ENCODE results near the gene OR6A2.
"Not testable (repeated sequence)": the region's sequence is repeated elsewhere in the genome, so short reads cannot be mapped to it uniquely, and the experiment has no call there.

OR6A2 gene

DNA sequence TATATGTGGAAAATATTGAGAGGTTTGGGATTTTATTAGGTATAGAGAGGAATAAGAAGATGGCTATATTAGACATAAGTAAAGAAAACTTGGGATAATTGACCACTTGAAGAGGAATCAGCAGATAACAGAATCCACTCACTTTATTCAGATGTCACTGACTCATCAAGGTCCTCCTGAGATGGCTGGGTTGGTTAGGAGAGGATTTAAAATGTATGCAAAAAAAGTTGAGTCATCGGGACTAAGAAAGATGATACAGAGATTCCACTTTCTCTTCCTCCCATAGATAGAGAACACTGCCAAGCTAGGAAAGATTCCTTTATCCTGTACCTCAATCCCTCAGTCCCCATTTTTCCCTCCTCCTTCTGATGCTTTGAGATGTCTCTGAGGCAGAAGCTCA lies at the start of gene OR6A2:
OR6A2 (minus strand) TSS at position 288 of the 400 bp plus-strand sequence. CDS start 3,981 bp downstream, outside the sequence.
- DNase-seq, result no peak

DNA sequence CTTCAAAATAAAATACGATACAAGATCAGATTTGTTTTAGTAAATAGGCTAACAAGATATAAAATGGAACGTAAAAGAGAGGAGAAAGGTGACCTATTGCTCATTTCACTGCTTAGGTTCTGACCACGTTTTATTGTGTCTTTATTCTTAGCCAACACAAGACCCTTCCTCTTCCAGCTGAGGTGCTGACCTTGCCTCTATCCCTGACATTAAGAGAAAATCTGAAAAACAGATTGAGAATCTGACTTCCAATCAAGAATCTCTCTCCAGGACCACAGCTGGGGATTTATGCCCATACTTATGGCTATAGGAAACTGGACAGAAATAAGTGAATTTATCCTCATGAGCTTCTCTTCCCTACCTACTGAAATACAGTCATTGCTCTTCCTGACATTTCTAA lies 45.9 kb upstream of the OR6A2 start, which contains the start of gene OR10A5:
OR10A5 (plus strand) TSS at position 301 of the 400 bp plus-strand sequence; CDS start at position 301, 0 bp downstream.
- no peak for DNase-seq

DNA sequence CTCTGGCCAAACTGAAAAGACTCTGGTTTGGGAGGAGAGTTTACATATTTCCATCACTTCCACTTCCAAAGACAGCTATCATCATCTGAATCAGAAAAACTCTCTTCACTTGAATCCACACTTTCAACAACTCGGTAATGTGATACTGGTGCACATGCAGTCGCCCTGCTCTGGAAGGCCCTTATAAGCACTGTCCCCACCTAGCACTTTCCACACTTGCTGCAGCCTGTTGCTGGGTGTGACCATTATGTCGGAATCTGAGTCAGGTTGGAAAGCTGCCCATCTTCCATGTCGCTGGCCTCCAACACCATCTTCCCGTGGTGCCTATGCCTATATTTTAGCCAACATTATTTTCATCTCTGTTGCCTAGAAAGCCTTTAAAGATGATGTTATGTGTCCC lies 44.9 kb upstream of the OR6A2 start:
- DNase-seq, result no peak

DNA sequence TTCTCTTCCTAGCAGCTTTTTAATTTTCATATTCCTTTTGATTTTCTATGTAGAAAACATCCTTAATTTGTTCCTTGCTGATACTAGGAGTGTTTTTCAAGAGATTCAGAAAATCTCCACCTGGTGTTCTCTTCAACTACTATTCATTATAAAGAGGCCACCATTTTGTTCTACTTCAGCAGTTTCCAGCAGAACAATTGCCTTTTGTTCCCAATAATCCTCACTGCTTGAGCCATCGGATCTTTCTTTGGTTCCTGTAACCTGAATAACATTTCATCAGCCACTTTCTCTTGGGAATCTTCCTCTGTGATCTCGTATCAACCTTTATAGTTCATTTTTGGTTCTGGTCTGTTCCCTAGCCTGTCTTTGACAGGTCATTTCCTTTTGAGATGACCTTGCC lies 44.2 kb upstream of the OR6A2 start:
- no peak for DNase-seq

DNA sequence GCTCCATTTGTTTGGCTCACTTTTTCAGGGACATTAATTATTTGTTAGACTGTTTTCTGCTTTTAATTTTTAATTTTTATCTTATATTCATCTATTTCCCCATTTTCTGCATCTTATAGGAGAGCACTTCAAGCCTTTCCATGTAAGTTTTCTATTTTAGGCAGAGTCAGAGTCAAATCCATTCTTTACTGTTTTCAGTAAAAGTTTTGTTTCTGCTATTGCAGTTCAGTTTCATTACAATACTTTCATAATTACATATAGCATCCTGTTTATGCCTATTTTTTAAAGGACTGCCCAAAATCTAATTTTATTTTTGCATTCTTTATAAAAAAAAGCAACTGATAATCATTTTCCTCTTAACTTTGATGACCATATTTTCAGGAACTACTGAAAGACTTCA lies 42.2 kb upstream of the OR6A2 start:
- DNase-seq, result no peak

DNA sequence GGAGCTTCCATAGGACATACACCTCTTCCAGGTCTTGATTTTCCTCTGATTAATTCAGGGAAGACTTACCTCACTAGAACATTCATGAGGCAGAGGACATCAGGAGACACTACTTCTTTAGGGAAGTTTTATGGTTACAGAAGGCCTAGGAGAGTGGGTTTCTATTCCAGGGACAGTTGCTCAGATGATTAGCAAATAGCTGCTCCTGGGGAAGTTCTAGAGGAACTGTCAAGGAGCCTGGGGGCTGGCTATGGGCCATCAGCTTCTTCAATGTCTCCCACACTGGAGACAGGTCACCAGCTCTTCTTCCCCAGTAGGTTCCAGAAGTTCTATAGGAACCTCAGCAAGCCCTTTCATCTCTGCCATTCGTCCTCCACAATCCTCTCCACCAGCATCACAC lies 34.5 kb upstream of the OR6A2 start:
- DNase-seq, result no peak

DNA sequence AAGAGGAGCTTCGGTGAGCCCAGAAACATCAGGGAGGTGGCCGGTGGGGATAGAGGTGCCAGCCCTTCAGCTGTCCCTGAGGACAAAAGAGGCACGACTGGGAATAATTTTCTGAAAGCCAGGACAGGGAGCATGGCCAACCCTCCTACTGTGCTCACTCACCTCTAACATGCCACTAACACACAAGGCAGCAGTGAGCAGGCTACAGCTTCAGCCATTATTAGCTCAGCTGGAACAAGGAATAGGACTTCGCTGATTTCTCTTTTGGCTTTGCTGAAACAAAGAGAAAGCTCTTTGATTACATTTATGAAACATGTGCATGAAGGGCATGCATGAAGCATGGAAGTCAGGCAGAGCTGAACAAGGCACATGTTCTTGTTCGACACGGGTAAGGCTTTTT lies 33.9 kb upstream of the OR6A2 start:
- DNase-seq, result no peak

DNA sequence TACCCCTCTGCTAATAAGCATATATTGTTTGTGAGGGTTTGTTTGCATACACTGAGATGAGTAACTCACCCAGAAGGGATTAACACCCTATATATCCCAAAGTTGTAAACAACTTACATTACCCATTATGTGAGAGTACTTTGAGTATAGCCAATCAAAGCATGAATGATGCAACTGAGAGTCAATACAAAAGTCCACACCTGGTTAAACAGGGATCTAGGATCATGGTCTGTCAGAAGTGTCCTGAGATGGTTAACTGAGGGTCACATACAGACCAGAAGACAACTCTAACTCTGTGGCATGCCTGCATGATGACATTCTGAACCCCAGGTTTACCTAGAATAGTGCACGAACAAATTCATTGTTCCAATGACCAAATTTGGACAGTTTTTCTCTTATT lies 28.6 kb upstream of the OR6A2 start:
- DNase-seq, result no peak

DNA sequence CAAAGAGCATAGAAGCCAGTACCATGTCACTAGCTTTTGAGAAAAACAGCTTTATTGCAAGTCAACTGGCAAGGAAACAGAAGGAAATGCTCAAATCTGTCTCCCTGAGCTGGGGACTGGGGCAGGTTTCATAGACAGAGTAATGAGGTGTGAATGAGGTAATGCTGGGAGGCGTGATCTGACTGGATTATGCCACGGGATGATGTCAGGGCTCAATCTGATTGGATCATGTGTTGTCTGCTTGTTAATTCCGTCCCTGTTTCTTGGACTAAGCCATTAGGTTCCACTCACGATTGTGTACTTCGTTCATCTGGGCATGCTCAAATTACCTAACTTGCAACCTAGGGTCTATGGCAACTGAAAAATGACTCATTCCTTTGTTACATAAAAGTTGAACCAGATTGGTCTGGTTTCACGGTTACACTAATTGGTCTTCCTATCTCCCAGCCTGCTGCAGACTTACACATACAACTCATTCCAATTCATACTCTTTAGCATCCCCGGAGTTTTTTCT lies 25.8 kb upstream of the OR6A2 start:
- no peak for DNase-seq

DNA sequence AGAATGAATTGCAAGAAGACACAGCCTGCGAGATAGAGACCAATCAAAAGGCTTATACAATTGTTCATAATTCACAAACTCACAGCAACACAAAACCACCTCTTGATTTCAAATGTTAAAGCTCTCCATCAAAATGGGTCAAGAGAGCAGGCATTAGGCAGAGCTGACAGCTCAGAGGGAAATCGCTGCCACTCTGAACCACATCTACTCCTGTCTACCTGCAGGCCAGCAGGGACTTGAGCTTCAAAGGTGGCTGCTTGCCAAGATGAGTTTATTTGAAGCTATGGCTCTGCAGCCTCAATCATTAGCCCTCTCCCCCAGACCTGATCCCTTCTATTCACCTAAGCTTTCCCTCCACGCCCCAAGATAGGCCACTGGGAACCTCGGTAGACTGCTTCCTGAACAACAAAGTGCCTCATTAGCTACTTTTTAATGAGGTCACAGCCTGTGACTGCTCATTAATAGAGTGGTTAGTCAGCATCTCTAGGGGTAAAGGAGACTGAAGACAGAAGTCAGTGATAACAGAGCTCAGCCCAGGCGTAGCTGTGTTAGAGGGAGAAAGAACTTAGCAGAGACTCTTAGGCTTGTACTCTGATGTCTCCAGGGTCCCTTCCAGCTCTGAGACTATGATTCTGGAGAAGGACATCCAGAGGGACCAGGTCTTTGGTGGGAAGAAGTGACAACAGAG lies 24.8 kb upstream of the OR6A2 start:
- DNase-seq, result no peak

DNA sequence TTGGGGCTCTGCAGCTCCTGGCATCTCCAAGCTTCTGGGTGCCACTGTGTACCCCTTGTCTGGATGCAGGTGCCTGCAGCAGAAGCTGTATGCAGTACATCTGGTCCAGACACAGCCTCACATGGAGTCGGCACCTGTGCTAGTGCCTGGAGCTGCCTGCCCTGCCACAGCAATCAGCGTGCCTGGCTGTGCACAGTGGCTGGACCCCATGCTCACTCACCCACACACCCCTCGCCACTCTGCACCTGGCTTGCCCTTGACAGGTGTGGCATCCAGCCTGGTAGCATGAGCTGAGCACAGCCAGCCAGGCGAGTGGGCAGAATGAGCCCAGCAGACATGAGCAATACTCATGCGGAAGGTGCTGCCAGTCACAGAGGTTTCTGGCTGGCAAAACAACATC lies 19.5 kb upstream of the OR6A2 start:
- DNase-seq, result no peak

DNA sequence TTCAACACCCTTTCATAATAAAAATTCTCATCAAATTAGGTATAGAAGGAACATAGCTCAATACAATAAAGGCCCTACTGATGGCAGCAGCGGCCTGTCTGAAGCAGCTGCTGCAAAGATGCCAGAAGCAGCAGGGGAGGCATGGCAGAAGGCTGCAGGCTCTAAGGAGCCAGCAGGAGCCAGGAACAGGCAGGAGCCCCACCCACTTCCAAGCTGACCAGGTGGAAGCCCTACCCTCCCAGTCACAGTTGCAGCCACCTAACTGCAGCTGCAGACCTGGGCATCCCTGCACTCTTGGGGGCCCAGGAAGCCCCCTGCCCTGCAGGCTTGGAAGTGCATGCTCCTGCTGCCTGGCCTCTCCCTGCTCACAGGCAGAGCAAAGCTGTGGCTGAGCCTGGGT lies 18.2 kb upstream of the OR6A2 start:
- DNase-seq, result no peak

DNA sequence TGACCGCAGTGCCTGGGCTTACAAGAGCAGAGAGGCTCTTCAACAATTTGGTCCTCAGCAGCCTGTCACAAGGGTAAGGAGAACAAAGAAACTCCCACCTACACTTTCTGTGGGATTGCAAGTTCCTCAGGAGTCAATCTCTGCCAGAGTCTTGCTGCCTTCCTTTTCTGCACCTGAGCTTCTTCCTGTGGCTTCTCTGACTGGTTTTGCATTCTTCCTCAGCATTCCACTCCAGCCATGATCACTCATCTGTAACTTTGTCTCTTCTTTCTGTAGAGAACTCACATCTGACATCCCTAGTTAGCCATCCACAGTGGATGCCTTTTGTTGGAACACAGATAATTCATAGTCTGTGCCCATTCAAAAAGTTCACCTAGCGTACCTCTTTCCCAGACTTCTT lies 14.2 kb upstream of the OR6A2 start:
- no peak for DNase-seq

DNA sequence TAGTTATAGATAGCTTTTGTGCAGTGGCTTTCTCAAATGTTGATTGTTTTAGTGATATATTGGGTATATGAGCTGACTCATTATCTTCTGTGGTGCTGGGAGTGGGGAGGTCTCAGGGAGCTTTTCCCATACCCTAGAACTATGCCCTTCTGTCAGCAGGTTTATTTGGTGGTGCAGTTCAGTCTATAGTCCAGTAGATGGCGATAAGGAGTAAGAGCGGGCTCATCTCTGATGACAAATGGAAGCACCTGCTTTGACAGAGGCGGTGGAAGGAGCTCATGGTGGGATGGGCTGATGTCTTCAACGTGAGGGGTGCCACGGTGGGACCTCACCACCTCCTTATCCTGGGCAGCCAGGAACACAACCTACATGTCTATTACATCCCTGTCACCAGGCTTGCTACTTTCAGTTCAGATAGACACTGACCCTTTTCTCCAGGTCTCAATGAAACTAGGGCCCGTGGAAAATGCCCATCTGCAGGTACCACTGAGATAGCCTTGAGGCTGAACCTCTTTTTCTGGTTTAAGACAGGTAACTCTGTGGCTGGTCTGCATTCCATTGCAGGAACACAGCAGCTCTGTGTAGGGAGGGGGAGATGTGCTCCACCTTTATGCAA lies 13.0 kb upstream of the OR6A2 start:
- DNase-seq, result peak in 1 of 2 donors; percentile 8

DNA sequence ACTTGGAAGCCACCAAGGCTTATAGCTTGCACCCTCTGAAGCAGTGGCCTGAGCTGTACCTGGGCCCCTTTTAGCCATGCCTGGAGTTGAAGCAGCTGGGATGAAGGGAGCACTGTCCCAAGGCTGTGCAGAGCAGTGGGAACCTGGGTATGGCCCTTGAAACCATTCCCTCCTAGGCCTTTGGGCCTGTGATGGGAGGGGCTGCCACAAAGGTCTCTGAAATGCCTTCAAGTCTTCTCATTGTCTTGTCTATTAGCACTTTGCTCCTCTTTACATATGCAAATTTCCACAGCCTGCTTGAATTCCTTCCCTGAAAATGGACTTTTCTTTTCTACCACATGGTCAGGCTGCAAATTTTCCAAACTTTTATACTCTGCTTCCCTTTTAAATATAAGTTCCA lies 1.6 kb upstream of the OR6A2 start:
- DNase-seq, result not testable (repeated sequence)

DNA sequence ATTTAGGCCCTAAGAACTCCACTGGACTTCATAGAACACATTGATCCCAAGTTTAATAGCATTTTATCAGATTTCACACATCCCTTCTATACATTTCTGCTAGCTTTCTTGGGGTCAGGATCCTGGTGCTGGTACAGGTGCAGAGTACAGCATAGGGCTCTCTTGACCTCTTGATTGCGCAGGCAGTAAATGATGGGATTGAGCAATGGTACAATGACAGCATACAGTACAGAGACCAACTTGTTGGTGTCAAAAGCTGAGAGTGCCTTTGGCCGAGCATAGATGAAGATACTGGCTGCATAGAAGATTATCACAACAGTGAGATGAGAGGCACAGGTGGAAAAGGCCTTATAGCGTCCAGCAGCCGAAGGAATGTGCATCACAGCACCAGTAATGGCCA lies 4.8 kb downstream of the OR6A2 start:
- no peak for DNase-seq

DNA sequence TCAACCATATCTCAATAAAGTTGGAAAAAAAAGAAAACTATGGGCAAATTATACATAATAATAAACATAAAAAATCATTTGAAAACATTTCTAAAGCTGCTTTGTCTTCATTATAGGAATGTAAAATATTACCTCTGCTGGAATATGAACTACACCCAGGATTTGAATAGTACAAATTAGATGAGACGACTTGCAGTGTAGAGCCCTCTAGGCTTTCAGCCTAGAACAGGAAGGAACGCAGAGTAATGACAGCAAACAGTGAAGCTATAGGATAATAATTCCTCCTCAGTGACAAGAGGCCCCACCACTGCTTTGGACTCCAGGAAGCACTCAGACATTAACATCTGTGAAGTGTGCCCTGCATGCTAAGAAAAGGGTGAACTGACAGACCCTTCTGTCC lies 8.9 kb downstream of the OR6A2 start:
- DNase-seq, result no peak

DNA sequence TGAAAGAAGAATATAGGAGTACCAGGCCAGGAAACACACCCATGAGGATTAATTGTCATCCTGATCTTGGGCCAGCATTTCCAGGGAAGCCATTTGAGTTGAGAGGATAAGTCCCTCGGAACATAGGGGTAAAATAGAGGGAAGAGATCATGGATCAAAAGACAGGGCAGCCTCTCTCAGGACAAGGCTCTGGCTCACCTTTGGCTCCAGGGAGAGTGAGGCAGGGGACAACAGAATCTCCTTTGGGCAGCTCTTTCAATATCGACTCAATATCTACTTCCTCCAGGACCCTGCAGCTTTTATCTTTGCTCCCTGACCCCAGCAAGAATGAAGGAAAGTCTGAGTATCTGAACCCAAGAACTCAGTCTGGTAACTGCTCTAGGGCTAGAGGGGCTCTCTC lies 16.8 kb downstream of the OR6A2 start, which contains the start of gene OR2AG1:
OR2AG1 (plus strand) TSS at position 301 of the 400 bp plus-strand sequence. CDS start 2,018 bp downstream, outside the sequence.
- DNase-seq, result no peak

DNA sequence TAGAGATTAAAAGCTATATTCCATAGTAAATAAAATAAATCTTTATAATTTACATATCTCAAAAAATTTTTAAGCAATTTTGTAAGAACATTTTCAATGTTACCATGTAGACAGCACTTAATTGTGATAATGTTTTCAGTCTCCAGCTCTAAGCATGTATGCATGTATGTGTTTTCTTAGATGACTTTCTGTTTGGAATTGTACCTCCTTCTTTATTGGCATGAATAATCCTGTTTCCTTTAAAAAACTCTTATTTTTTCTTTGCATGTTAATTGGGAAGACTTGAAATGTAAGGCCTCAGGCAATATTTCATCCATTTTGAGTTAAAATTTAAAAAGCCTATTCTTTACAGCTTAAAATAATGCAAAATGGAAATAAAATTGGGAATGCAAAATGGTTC lies 18.7 kb downstream of the OR6A2 start:
- no peak for DNase-seq

DNA sequence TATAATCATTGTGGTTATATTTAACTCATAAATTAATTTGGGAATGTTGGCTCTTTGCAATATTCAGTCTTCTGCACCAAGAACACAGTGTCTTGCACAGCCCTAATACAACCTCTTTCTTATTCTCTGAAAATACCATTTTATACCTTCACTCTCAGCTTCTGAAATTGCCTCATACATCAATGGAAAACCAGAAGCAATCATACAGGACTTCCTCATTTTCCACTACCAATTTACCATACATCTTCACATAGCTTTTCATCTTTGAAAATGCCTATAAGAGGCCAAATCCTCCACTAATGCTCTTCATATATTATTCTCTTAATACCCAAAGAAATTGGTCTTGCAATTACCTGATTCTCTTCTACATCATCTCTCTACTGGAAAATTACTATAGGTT lies 21.0 kb downstream of the OR6A2 start:
- no peak for DNase-seq

DNA sequence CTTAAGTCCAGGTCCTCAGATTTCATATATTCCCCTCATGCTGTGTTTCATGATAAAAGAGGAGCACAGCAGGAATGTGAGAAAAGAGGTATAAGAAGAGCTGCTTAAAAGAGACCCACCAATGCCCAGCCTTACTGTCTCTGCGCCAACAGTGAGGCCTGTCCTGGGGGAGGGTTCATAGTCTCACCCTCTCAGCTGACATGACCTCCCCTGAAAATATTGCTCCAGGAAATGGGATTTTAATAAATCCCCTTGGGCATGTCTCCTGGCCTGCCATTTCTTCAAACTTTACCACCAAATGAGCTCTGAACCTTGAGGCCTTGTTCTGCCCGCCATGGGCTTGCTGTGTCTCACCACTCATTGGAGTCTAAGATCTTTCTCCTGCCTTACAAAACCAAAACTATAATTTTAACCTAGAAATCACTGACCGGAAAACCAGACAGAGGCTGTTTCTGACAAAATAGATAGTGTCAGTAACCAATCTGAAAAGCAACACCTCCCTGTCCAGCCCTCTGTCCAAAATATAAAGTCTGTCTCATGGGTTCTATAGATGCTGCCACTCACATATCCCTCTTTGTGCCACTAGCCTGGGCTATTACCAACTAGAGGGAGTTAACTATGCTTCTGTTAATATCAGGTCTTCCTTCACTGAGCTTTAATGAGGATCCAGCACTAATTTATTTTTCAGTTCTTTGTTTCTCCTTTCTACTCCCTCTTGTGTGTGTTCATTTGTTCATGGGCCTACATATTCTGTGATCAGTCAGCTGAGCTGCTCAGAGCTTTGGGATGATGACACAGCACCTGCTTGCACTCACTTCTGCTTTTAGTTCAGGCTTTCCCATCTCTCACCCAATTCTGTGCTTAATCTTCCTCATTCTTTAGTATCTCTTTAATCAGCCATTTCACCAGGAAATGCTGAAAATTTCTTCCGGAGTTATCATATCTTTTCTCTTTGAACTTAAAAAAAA lies 27.3 kb downstream of the OR6A2 start, which contains the start of gene OR2AG2:
OR2AG2 (minus strand) TSS at position 51 of the 968 bp plus-strand sequence. CDS start 3,019 bp downstream, outside the sequence.
- DNase-seq, result no peak

DNA sequence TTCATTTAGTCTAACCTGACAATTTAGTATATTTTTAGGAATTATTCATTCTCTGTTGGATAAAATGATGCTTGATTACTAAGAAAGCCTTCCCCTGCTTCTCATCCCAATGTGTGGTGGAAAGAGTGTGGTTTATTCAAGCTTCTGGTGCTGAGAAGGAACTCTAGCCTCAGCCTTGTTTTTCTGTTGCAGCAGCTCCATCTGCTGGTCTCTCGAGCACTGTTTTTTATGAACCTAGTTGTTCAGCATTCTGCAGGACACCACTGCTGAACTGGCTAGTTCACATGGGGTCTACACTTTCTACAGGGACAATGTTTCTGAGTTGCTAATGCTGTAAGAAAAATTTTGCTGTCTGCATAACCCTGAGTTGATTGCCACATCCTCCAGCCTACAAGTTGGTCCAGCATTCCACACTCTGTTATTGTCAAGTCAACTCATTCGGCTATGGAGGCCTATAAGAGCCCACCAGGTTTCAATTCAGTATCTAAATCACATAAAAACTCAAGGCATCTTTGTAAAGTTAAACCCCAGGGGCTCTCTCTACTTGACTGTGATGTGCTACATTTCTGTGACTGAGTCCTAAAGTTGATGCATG lies 42.0 kb downstream of the OR6A2 start:
- DNase-seq, result peak; percentile 41 to 81

DNA sequence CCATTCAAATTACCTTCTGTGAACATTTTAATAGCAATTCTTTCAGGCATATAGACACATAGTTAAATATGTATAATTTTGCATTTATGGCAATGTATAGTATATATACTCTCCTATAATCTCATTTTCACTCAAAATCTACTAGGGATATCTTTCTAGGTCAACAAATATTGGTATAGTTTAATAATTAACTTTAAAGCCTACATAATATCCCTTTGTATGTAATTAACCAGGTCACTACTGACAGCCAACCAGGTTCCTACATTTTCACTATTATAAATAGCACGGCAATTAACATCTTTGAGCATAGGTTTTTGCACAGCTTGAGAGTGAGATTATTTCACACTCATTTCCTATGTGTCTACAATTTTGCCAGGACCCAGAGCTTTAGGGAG lies 43.5 kb downstream of the OR6A2 start:
- DNase-seq, result no peak
